SK-N-SH treated with all-trans-retinoic acid at 6 μM for 48 hours (cell line): ENCODE data around the gene ENDOG.

Experiments used
- ATAC-seq: fragments of 200-7000 bp; cut with Tn5 transposase; 3 replicates; pipeline ENCODE4 v1.9.1; 2020; ENCODE audit warnings: mild to moderate bottlenecking, moderate library complexity
- ARNTL ChIP-seq: fragments of 450-650 bp; formaldehyde crosslinking; IDR thresholded peaks from 2 replicates; pipeline ENCODE4 v1.5.0; 2020; ENCODE audit warnings: low read depth, mild to moderate bottlenecking, moderate library complexity, borderline replicate concordance
- BACH2 ChIP-seq: fragments of 250-450 bp; sonication (Bioruptor Pico); IDR thresholded peaks from 2 replicates; pipeline ENCODE4 v1.9.0; 2021; ENCODE audit warnings: mild to moderate bottlenecking, borderline replicate concordance
- CREB5 ChIP-seq: fragments of 250-450 bp; sonication (Bioruptor Pico); IDR thresholded peaks from 2 replicates; pipeline ENCODE4 v1.5.1; 2020; ENCODE audit warnings: low read depth, mild to moderate bottlenecking, moderate library complexity
- ISL1 ChIP-seq: fragments of 250-450 bp; sonication (Bioruptor Pico); IDR thresholded peaks from 2 replicates; pipeline ENCODE4 v2.1.2; 2022; ENCODE audit warnings: mild to moderate bottlenecking, moderate library complexity
- OSR1 ChIP-seq: fragments of 250-450 bp; sonication (Bioruptor Pico); IDR thresholded peaks from 2 replicates; pipeline ENCODE4 v1.8.0; 2022; ENCODE audit warnings: moderate library complexity, mild to moderate bottlenecking, inconsistent platforms
- PATZ1 ChIP-seq: fragments of 250-450 bp; sonication (Bioruptor Pico); IDR thresholded peaks from 2 replicates; pipeline ENCODE4 v1.8.0; 2020; ENCODE audit warnings: mild to moderate bottlenecking, moderate library complexity, borderline replicate concordance
- PPARA ChIP-seq: fragments of 250-450 bp; sonication (Bioruptor Pico); IDR thresholded peaks from 2 replicates; pipeline ENCODE4 v1.5.0; 2020; ENCODE audit warnings: mild to moderate bottlenecking, borderline replicate concordance
- SNAI2 ChIP-seq: fragments of 250-450 bp; sonication (Bioruptor Pico); IDR thresholded peaks from 2 replicates; pipeline ENCODE4 v1.5.0; 2020; ENCODE audit warnings: mild to moderate bottlenecking, moderate library complexity
- TOX ChIP-seq: fragments of 250-450 bp; sonication (Bioruptor Pico); IDR thresholded peaks from 2 replicates; pipeline ENCODE4 v1.8.0; 2021; ENCODE audit warnings: mild to moderate bottlenecking, moderate library complexity, borderline replicate concordance
- ZC3H10 ChIP-seq: fragments of 250-450 bp; sonication (Bioruptor Pico); IDR thresholded peaks from 2 replicates; pipeline ENCODE4 v1.5.1; 2021; ENCODE audit warnings: mild to moderate bottlenecking, moderate library complexity
- ZFP3 ChIP-seq: fragments of 250-450 bp; sonication (Bioruptor Pico); IDR thresholded peaks from 2 replicates; pipeline ENCODE4 v1.5.0; 2020; ENCODE audit warnings: mild to moderate bottlenecking, moderate library complexity
- ZFP30 ChIP-seq: fragments of 450-650 bp; formaldehyde crosslinking; IDR thresholded peaks from 2 replicates; pipeline ENCODE4 v1.5.0; 2022; ENCODE audit warnings: mild to moderate bottlenecking, moderate library complexity
- ZNF565 ChIP-seq: fragments of 450-650 bp; formaldehyde crosslinking; conservative IDR thresholded peaks from 2 replicates; pipeline ENCODE4 v1.5.0; 2020; ENCODE audit warnings: low read depth, mild to moderate bottlenecking, moderate library complexity
- ZNF8 ChIP-seq: fragments of 450-650 bp; formaldehyde crosslinking; IDR thresholded peaks from 2 replicates; pipeline ENCODE4 v1.5.0; 2020; ENCODE audit warnings: mild to moderate bottlenecking, moderate library complexity
- TF ChIP-seq, protein P1 (sequence below): fragments of 250-450 bp; sonication (Bioruptor Pico); IDR thresholded peaks from 2 replicates; pipeline ENCODE4 v1.5.1; 2021; ENCODE audit warnings: mild to moderate bottlenecking, moderate library complexity
- TF ChIP-seq, protein P2 (sequence below): fragments of 250-450 bp; sonication (Bioruptor Pico); IDR thresholded peaks from 2 replicates; pipeline ENCODE4 v1.5.0; 2020; ENCODE audit warnings: mild to moderate bottlenecking, moderate library complexity

The ENDOG gene

GRCh38 chr9:128818099-128818838, at the start of gene ENDOG:
TSS of gene ENDOG (plus strand) at chr9:128818500. CDS start at chr9:128818685, 185 bp downstream.
- peak; percentile 85 for ATAC-seq
- TF ChIP-seq ISL1 (no peak), ZNF565 (no peak), OSR1 (CRISPR knock-in tag) (no peak), PATZ1 (CRISPR knock-in tag) (no peak), TOX (CRISPR knock-in tag) (no peak), ZNF8 (CRISPR knock-in tag) (no peak), ZFP3 (CRISPR knock-in tag) (no peak), BACH2 (CRISPR knock-in tag) (no peak), ARNTL (CRISPR knock-in tag) (no peak), PPARA (no peak), SNAI2 (no peak), CREB5 (CRISPR knock-in tag) (no peak)
- TF ChIP-seq, protein P1, sequence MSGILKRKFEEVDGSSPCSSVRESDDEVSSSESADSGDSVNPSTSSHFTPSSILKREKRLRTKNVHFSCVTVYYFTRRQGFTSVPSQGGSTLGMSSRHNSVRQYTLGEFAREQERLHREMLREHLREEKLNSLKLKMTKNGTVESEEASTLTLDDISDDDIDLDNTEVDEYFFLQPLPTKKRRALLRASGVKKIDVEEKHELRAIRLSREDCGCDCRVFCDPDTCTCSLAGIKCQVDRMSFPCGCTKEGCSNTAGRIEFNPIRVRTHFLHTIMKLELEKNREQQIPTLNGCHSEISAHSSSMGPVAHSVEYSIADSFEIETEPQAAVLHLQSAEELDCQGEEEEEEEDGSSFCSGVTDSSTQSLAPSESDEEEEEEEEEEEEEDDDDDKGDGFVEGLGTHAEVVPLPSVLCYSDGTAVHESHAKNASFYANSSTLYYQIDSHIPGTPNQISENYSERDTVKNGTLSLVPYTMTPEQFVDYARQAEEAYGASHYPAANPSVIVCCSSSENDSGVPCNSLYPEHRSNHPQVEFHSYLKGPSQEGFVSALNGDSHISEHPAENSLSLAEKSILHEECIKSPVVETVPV (CRISPR knock-in tag): no peak
- TF ChIP-seq, protein P2, sequence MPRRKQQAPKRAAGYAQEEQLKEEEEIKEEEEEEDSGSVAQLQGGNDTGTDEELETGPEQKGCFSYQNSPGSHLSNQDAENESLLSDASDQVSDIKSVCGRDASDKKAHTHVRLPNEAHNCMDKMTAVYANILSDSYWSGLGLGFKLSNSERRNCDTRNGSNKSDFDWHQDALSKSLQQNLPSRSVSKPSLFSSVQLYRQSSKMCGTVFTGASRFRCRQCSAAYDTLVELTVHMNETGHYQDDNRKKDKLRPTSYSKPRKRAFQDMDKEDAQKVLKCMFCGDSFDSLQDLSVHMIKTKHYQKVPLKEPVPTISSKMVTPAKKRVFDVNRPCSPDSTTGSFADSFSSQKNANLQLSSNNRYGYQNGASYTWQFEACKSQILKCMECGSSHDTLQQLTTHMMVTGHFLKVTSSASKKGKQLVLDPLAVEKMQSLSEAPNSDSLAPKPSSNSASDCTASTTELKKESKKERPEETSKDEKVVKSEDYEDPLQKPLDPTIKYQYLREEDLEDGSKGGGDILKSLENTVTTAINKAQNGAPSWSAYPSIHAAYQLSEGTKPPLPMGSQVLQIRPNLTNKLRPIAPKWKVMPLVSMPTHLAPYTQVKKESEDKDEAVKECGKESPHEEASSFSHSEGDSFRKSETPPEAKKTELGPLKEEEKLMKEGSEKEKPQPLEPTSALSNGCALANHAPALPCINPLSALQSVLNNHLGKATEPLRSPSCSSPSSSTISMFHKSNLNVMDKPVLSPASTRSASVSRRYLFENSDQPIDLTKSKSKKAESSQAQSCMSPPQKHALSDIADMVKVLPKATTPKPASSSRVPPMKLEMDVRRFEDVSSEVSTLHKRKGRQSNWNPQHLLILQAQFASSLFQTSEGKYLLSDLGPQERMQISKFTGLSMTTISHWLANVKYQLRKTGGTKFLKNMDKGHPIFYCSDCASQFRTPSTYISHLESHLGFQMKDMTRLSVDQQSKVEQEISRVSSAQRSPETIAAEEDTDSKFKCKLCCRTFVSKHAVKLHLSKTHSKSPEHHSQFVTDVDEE (CRISPR knock-in tag): no peak

DNA sequence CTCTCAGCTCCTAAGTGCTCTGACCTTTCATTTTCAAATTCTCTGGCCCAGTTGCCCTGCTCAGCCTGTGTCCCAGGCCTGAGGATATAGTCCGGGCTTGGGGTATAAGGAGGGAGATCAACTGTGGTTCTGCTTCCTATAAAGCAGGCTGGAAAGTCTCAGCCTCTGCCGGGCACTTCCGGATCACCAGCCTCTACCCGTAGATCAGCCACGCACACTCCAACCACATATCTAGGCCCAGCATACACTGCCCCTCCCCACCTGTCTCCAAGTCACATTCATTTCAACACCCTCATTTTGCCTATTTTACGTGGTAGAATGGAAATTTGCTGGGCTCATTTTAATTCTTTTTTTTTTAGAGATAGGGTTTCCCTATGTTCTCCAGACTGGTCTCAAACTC, 49.7 kb upstream of the ENDOG start:
- ATAC-seq: no peak
- no peak for TF ChIP-seq SNAI2
- TF ChIP-seq PPARA: no peak
- no peak for TF ChIP-seq ZC3H10 (CRISPR knock-in tag)
- TF ChIP-seq ZFP3 (CRISPR knock-in tag): no peak
- no peak for TF ChIP-seq ZFP30 (CRISPR knock-in tag)
- TF ChIP-seq TOX (CRISPR knock-in tag): no peak
- TF ChIP-seq, protein P2 (CRISPR knock-in tag): no peak
- no peak for TF ChIP-seq OSR1 (CRISPR knock-in tag)
- TF ChIP-seq CREB5 (CRISPR knock-in tag): no peak
